Renal cortex interstitium (tissue), 3 donors: Measurements from ENCODE around the gene BST1. TPM values are rescaled to one million over a fixed set of nuclear protein-coding genes. Genes with fewer than 3 reads are reported as not detected.

Experiments used
- polyA plus RNA-seq, 3 donors: library from polyadenylated mRNA; unstranded; fragments of 120-200 nt; gene quantifications; one replicate each; pipeline ENCODE4 v1.2.1, GENCODE V29; 2013; ENCODE audit not compliant: insufficient read length in 3 of 3

Gene BST1
- polyA plus RNA-seq, 3 donors, result 14.4 to 16.7 (median 15.2) TPM

Other genes with a start within 250 kb of the BST1 start
- gene CC2D2A, start 233.2 kb upstream of the BST1 start, polyA plus RNA-seq, result 10 to 100 TPM; 51.4 to 64.4 (median 56.8) TPM
- 100 to 1,000 TPM; 112 to 142 (median 120) TPM for gene FBXL5, start 47.7 kb upstream of the BST1 start, polyA plus RNA-seq
- 10 to 100 TPM; 70.1 to 78.9 (median 72.7) TPM for gene FAM200B, start 21.2 kb upstream of the BST1 start, polyA plus RNA-seq
- gene CD38, start 75.3 kb downstream of the BST1 start, polyA plus RNA-seq, result 1 to 10 TPM in 1 of 3 donors, under 1 TPM in 2; 0.82 to 1.2 (median 0.92) TPM
- under 1 TPM in 1 of 3 donors, not detected in 2; 0.14 TPM for gene FGFBP1, start 235.7 kb downstream of the BST1 start, polyA plus RNA-seq